ENCODE measurements around the gene CXCL3. TPM values are rescaled to one million over a fixed set of nuclear protein-coding genes. Genes with fewer than 3 reads are reported as not detected.

Gene CXCL3
- total RNA-seq, 2 experiments from 2014 or later = not detected

DNA sequence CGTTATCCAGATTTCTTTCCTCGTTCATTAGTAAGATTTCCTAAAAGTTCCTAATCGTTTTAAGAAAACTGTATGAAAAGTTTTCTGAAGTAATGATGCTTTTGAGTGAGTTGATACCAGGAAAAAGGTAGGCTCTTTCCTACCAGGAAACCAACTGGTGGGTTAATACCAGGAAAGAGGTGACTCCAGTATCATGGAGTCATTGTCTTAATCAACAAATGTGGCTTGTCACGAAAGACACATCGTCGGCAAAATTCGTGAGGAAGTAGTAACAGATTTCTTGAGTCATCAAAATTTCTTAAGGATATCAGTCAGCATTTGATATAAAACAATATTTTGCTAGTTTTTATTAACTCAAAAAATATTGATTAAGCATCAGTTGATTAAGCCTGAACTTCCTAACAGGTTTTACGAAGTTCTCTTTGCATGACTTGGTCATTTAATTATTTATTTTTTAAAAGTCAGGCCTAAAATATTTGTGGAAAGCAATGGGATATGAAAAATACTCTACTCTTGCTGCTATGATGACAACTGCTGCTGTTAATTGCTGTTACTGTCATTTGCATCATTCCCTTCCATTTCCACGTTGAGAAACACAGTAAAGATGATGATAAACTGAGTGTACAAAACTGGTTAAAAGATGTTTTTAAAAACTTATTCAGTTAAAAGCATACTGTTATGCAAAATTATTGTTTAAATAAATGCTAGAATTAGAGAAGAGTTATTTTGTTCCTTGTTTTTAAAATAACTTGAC is 47.3 kb downstream of the CXCL3 start:
- H3K27ac Mint-ChIP-seq = no peak overlapping the region
- no peak for ATAC-seq
- CTCF ChIA-PET = interaction anchor here (1.6 kb wide), 1 partner anchor 11 kb away, joined by 5 read pairs; no protein-coding TSS in a partner anchor
- H3K4me3 Mint-ChIP-seq = no peak overlapping the region
- no peaks in the 10 kb centered on the region for H3K4me1 Mint-ChIP-seq
- no peaks in the 10 kb centered on the region for H3K27me3 Mint-ChIP-seq
- no peaks in the 10 kb centered on the region for H3K36me3 Mint-ChIP-seq
- H3K9me3 Mint-ChIP-seq (ENCODE audit: low read depth) = no peaks in the 10 kb centered on the region
- no peak for DNase-seq

DNA sequence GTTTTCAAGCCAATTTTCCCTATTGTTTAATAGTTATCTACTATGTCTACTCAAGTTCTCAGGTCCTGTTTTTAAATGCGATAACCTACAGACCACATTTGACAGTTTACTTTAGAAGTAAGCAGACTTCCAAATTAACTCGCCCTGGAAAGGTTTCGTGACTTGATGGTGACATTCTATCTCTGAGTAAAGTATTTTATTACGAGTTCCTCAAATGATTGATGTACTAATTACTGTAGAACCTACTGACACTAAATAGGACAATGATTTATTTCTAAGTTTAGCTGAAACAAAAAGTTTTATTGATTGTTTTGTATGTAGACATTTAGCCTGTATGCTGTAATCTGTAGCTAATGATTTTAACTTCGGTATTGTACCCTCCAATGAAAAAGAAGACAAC is 48.6 kb downstream of the CXCL3 start:
- ATAC-seq = no peak
- Mint-ChIP-seq H3K36me3 (no peaks in the 10 kb centered on the region), H3K27me3 (no peaks in the 10 kb centered on the region), H3K4me3 (no peak overlapping the region), H3K27ac (no peak overlapping the region), H3K4me1 (no peaks in the 10 kb centered on the region), H3K9me3 (ENCODE audit: low read depth) (no peaks in the 10 kb centered on the region)
- CTCF ChIA-PET = interaction anchor here (1.6 kb wide), 1 partner anchor 10 kb away, joined by 5 read pairs; no protein-coding TSS in a partner anchor
- no peak for DNase-seq

DNA sequence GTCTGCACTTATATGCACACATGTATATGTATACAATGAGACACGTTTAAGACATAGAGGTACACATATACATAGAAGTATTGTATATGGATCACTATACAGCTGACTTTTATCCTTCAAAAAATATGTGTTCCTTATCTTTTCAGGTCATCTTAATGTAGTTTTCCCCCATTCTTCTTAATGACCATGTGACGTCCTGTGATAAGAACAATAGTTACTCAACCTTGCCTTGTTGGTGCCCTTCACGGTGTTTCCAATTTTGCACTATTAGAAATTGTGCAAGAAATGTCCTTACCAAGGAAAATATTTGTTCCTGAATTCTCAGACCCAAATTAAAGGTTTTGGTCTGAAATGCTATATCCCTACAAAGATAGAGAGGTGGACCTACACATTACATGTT is 49.5 kb downstream of the CXCL3 start:
- ATAC-seq (no peak), DNase-seq (no peak)
- Mint-ChIP-seq H3K27ac (no peak overlapping the region), H3K4me1 (no peaks in the 10 kb centered on the region), H3K36me3 (no peaks in the 10 kb centered on the region), H3K27me3 (no peaks in the 10 kb centered on the region), H3K4me3 (no peak overlapping the region), H3K9me3 (ENCODE audit: low read depth) (no peaks in the 10 kb centered on the region)
- CTCF ChIA-PET = no interaction called here

DNA sequence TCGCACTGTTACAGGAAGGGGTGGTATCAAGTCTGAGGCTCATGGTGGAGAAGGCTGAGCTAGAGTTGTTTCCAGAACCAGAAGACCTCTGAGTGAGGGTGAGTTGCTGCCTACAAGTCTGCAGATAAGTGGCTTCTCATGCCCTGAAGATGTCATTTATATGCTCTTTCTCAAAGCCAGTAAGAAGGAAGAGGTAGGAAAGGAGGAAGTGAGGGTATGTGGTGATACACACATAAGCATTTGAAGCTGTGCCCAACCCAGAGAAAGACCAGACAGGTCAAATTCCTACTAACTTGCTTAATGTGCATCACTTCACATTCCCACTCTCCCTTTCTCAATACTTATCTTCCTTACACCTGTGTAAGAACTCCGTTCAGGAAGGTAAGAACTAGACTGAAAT is 50.4 kb downstream of the CXCL3 start, which contains the start of gene PPBP:
PPBP (minus strand) TSS at position 130 of the 400 bp plus-strand sequence; CDS start at position 43, 87 bp downstream.
- ATAC-seq (no peak), DNase-seq (no peak)
- no peaks in the 10 kb centered on the region for H3K4me1 Mint-ChIP-seq
- no peaks in the 10 kb centered on the region for H3K9me3 Mint-ChIP-seq (ENCODE audit: low read depth)
- H3K4me3 Mint-ChIP-seq = no peak within 1 kb of the TSS
- H3K36me3 Mint-ChIP-seq = no peaks in the 10 kb centered on the region
- CTCF ChIA-PET = no interaction called here
- H3K27ac Mint-ChIP-seq = no peak within 1 kb of the TSS
- no peaks in the 10 kb centered on the region for H3K27me3 Mint-ChIP-seq

Other genes with a start within 250 kb of the CXCL3 start
- not detected for gene CXCL6, start 202.0 kb downstream of the CXCL3 start, total RNA-seq
- gene PF4V1, start 185.4 kb downstream of the CXCL3 start, total RNA-seq = not detected
- not detected for gene CXCL1, start 169.3 kb downstream of the CXCL3 start, total RNA-seq
- not detected for gene PF4, start 56.7 kb downstream of the CXCL3 start, total RNA-seq
- not detected for gene PPBP, start 50.5 kb downstream of the CXCL3 start, total RNA-seq
- not detected for gene CXCL5, start 40.0 kb downstream of the CXCL3 start, total RNA-seq
- not detected for gene CXCL2, start 60.5 kb upstream of the CXCL3 start, total RNA-seq
- gene MTHFD2L, start 119.4 kb upstream of the CXCL3 start, total RNA-seq = 1 to 10 TPM; 6.5 to 6.8 TPM